Measurements from ENCODE around the gene GPC3. TPM values are rescaled to one million over a fixed set of nuclear protein-coding genes. Genes with fewer than 3 reads are reported as not detected.

The GPC3 gene
- total and polyA plus RNA-seq, 7 donors, result 0.43 to 2.3 (median 1.4) TPM

DNA sequence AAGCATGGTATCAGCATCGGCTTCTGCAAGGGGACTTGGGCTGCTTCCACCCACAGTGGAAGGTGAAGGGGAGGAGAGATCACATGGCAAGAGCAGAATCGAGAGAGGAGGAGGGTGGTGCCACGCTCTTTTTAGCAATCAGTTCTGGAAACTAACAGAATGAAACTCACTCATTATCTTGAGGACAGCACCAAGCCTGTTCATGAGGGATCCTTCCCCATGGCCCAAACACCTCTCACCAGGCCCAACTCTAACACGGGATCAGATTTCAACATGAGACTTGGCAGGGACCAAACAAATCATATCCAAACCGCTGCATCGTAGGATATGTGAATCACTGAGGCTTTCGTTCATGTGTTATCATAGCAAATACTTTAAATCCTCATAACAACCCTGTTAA is 125.5 kb downstream of the GPC3 start:
- peaks cover 0 to 17% (median 0%) of the 10 kb centered on the region in 3 donors for H3K27me3 ChIP-seq (ENCODE audit: insufficient read depth in 3 of 3, low read length in 2 of 3)
- no peaks in the 10 kb centered on the region for H3K4me1 ChIP-seq
- H3K36me3 ChIP-seq (ENCODE audit: insufficient read depth in 1 of 2, low read depth in 1 of 2), result no peaks in the 10 kb centered on the region
- no peak overlapping the region for H3K4me3 ChIP-seq
- 22 to 35% (median 32%) methylated on average over 7 of the region's 7 CpGs for WGBS, 3 donors
- intact Hi-C loops (cut with DNase I), result no loop called here
- TF ChIP-seq, protein P1, sequence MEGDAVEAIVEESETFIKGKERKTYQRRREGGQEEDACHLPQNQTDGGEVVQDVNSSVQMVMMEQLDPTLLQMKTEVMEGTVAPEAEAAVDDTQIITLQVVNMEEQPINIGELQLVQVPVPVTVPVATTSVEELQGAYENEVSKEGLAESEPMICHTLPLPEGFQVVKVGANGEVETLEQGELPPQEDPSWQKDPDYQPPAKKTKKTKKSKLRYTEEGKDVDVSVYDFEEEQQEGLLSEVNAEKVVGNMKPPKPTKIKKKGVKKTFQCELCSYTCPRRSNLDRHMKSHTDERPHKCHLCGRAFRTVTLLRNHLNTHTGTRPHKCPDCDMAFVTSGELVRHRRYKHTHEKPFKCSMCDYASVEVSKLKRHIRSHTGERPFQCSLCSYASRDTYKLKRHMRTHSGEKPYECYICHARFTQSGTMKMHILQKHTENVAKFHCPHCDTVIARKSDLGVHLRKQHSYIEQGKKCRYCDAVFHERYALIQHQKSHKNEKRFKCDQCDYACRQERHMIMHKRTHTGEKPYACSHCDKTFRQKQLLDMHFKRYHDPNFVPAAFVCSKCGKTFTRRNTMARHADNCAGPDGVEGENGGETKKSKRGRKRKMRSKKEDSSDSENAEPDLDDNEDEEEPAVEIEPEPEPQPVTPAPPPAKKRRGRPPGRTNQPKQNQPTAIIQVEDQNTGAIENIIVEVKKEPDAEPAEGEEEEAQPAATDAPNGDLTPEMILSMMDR (IDR thresholded peaks at IDR 0.05), result no peak
- H3K9me3 ChIP-seq, result no peaks in the 10 kb centered on the region
- no peak overlapping the region for H3K27ac ChIP-seq
- DNase-seq (no peak), ATAC-seq (no peak)

DNA sequence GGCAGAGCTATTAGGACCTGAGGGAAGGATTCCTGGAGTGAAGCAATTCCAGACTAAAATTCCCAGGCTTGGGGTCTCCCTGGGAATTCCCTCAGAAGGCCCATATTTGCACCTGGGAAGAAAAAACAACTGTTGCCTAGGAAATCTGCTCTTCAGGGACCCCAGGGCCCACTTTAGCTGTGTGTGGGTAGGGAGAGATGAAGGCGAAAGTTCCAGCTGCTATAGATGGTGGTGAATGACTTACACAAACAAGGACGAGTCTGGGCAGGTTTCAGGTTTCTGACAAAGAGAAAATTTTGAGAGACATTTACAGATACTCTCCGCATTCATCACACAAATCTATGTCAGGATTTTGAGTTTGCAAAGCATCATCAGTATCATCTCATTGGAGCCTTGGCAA is 126.1 kb downstream of the GPC3 start:
- ATAC-seq (no peak), DNase-seq (no peak)
- Histone ChIP-seq H3K4me3 (no peak overlapping the region), H3K4me1 (no peaks in the 10 kb centered on the region), H3K27me3 (ENCODE audit: insufficient read depth in 3 of 3, low read length in 2 of 3) (peaks cover 0 to 17% (median 0%) of the 10 kb centered on the region in 3 donors), H3K9me3 (no peaks in the 10 kb centered on the region), H3K36me3 (ENCODE audit: insufficient read depth in 1 of 2, low read depth in 1 of 2) (no peaks in the 10 kb centered on the region), H3K27ac (no peak overlapping the region)
- 70 to 92% (median 87%) methylated on average over 3 of the region's 3 CpGs for WGBS, 3 donors
- intact Hi-C loops (cut with DNase I), result no loop called here
- TF ChIP-seq, protein P1 (IDR thresholded peaks at IDR 0.05), result no peak

DNA sequence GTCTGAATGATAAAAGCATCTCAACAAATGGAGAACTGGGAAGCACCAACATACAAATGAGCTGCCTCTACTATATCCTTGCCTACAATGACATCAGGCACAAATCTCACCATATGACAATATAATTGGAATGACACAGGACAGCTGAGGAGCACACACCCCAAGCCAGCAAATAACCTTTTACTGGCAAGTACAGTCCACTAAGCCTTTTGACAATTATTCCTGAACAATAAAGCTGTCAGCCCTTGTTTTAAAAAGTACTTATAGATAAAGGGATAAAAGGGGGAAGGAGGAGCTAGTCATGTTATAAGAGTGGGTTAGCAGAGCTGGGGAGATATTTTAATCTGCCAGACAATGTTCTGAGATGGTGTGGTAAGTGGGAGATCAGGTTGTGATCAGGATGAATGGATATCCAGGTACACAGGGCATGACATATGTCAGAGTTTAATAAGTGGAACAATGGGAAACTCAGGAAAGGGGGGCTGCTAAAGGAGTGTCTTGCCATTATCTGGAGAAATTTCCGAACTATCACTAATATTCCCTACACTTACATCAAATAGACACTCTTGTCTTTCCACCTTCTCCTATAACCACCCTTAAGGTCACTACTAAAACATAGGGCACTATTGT is 127.6 kb downstream of the GPC3 start:
- DNase-seq (no peak), ATAC-seq (no peak)
- intact Hi-C loops (cut with DNase I), result no loop called here
- Histone ChIP-seq H3K4me1 (no peaks in the 10 kb centered on the region), H3K27ac (no peak overlapping the region), H3K27me3 (ENCODE audit: insufficient read depth in 3 of 3, low read length in 2 of 3) (peaks cover 0 to 24% (median 0%) of the 10 kb centered on the region in 3 donors), H3K36me3 (ENCODE audit: insufficient read depth in 1 of 2, low read depth in 1 of 2) (no peaks in the 10 kb centered on the region), H3K9me3 (no peaks in the 10 kb centered on the region), H3K4me3 (no peak overlapping the region)
- WGBS, 3 donors, result 71 to 91% (median 80%) methylated on average over 1 of the region's 1 CpG
- TF ChIP-seq, protein P1 (IDR thresholded peaks at IDR 0.05), result no peak

- 47 to 78% (median 77%) methylated on average over 3 of the region's 3 CpGs for WGBS, 3 donors
- no peaks in the 10 kb centered on the region for H3K36me3 ChIP-seq (ENCODE audit: insufficient read depth in 1 of 2, low read depth in 1 of 2)
Measured at GRCh38 chrX:133856819-133857218, 128.6 kb downstream of the GPC3 start.

More at GRCh38 chrX:133856819-133857218, 128.6 kb downstream of the GPC3 start:
- no peak overlapping the region for H3K27ac ChIP-seq
- no peaks in the 10 kb centered on the region for H3K4me1 ChIP-seq
- no peaks in the 10 kb centered on the region for H3K9me3 ChIP-seq
- H3K4me3 ChIP-seq, result no peak overlapping the region
- no peak for DNase-seq
- ATAC-seq, result no peak
- TF ChIP-seq, protein P1 (IDR thresholded peaks at IDR 0.05), result no peak
- H3K27me3 ChIP-seq (ENCODE audit: insufficient read depth in 3 of 3, low read length in 2 of 3), result peaks cover 0 to 24% (median 0%) of the 10 kb centered on the region in 3 donors
- intact Hi-C loops (cut with DNase I), result no loop called here
